HG02884 (cell line): ENCODE data around the gene OR2V1.
"Not testable (repeated sequence)": the region's sequence is repeated elsewhere in the genome, so short reads cannot be mapped to it uniquely, and the experiment has no call there.

Source experiments
- ATAC-seq: cut with Tn5 transposase; IDR thresholded peaks from one replicate; pipeline ENCODE4 v1.9.1; 2021; ENCODE audit warnings: mild to moderate bottlenecking, moderate library complexity; ENCODE audit not compliant: unreplicated experiment

The OR2V1 gene

DNA sequence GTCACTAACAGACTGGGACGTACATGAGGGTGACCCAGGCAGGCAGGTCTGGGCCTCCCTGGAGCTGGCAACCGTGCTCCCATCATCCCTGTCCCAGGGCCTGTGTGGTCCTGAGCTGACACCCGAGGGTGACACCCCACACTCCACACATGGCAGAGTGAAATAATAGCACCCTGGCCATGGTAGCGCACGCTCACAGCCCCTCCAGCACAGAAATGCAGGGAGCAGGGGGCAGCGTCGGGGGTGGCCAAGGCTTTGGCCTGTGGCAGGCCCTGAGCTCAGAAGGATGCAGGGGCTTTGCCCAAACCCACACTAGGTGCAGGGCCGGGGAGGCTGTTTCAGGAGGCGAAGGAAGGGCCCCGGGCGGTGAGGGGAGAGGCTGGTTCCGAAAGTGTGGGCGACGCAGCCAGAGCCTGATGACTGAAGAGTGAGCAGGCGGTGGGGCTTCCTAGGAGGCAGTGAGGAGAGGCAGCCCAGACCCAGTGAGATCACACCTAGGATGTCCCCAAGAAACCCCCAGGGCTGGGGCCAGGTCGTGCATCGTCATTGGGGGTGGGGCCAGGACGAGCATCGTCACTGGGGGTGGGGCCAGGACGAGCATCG lies 29.3 kb upstream of the OR2V1 start:
- peak; percentile 50 for ATAC-seq

DNA sequence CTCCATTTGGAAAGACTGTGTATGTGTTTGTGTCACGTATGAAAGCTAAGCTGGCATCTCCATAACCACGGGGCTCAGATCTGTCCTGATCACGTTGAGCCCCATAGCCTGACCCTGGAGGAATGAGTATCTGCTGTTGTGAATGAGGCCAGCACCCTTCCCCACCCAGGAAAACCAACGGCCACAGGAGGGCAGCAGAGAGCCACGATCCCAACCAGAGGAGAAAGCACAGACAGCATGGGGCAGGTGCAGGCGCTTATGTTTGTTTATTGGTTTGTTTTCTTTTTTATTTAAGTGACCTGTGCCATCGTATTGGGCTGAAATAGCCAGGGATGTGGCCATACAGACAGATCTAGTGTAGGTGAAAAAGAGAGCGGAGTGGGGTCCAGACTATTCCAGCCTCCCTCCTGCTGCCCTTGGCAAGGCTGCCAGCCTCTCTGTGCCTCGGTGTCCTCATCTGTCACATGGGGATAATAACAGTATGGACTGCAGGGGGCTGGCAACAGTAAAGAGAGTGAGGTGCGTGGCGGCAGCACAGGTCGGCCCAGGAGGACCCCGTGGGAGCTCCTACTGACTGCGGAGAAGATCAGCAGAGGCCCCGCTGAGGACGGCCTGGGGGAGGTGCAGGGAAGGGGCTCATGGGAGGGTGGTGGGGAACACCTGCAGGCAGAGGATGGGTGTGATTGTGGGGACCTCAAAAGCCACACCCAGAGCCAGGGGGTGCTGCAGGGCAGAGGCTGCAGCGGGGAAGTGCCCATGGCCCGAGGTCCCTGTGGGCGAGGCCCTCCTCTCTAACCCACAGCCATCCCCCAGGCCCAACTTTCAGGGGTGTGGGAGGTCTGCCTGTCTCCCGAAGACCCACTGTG lies 28.6 kb upstream of the OR2V1 start:
- ATAC-seq, result peak; percentile 84

DNA sequence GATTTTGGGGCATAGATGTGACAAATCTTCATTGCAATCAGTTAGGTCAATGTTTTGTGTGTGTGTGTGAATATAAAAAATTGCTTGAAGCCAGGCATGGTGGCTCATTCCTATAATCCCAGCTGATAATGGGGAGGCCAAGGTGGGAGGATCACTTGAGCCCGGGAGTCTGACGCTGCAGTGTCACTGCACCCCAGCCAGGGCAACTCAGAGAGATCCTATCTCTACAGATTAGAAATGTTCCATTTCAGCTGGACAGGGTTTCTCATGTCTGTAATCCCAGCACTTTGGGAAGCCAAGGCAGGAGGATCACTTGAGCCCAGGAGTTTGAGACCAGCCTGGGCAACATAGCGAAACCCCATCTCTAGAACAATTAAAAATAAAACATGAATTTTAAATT lies 27.9 kb upstream of the OR2V1 start:
- ATAC-seq, result no peak

DNA sequence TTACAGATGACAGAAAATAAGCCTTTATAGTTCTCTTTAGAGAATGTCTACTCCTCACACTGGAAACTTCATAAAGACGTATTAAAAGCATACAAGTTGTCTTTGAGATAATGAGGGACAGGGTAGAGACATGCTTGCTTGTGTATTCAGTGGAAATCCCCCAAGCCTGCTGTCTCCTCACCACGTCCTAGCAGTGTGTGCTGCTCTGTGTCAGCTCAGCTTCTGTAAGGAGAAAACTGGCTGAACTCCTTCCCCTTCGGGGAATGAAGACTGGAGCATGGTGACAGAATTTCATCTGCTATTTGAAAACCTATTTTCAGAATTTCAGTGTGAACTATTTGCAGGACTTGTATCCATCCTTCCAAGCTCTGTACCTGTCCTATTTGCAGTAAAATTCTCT lies 25.8 kb upstream of the OR2V1 start:
- ATAC-seq, result no peak

DNA sequence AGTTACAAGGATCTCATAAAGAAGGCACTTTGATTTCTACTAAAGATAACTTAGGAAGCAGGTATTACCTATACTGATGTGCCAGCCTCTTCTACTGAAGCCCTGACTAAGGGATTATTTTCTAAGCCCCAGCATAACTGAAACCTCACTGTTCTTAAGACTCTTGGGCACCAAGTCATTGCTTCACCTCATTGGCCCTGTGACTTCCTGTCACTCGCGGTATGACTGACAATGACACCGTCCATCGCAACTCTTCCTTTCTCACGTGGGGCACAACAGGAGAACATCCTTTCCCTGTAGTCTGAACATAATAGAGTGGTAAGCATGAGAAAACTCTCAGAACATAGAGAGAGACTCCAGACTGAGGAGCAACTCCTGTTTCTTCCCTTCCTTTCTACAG lies 22.8 kb upstream of the OR2V1 start:
- ATAC-seq, result no peak

DNA sequence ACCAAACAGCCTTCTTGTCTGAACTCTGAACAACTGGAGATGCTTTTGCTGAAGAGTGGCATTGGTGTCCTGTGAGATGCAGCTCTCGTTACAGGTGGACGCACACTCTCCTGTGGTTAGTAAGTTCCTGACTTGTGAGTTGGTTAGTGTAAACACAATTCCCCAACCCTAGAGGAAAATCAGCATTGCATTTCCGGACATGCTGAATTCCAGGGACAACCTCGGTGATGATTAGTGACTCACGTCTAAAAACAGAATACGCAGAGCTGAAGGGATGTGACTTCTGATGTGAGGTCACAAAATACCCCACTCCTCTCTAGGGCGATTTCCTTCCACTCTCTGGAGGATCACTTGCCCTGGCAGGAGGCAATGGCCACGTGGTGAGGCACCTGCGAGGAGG lies 21.4 kb upstream of the OR2V1 start:
- ATAC-seq, result no peak

DNA sequence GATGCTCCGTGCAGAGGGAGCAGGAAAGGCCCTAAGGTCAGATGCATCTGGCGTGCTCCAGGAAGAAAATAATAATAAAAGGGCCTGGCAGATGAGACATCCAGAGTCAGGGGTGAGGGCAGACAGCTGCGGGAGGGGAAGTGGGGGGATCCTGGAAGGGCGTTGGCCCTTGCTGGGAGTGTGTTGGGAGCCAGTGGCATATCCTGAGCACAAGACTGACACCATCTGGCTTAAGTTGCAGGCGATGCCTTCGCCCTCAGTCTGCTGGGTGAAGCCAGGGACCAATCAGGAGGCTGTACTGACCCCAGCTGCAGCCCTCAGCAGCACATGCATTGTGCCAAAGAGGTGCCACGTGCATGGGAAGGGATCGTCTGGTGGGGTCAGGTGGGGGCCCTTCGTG lies 20.2 kb upstream of the OR2V1 start:
- ATAC-seq, result no peak

DNA sequence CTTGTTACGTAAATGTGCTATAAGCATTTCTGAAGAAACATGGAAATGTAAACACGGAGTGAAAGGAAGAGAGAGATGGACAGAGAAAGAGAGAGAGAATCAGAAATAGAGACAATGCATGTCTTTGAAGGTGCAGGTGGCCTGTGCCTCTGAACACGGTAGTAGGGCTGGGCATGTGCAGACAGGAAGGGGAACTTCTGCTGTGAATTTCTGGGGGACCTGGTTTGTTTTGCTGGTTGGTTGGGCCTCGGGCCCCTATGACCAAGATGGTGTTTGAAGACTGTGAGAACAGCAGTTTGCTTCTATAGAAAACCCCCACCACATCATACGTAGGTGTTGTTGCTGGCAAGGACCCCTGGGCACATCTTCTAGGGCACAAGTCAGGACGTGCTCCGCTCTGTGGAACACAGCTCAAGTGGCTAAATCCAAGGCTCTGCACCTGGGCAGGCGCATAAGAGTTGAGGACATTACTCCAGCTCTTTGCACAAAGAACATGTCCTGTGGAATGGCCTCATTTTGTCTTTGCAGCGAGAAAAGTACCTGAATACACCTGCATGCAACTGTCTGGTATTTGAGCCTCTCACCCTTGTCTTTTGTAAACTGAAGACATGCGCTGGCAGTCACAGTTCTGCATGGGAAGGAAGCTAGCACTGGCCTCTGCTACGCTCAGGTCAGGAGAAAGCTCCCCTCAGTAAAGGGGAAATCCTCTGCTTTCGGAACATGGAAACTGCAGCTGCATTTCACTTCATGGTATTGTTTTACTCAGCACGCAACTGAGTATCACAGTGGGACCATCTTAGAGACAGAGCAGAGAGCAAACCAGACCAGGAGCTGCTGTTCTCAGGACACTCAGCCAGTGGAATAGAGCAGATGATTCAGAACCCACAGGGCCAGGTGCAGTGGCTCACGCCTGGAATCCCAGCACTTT lies 19.1 kb upstream of the OR2V1 start:
- ATAC-seq, result no peak

DNA sequence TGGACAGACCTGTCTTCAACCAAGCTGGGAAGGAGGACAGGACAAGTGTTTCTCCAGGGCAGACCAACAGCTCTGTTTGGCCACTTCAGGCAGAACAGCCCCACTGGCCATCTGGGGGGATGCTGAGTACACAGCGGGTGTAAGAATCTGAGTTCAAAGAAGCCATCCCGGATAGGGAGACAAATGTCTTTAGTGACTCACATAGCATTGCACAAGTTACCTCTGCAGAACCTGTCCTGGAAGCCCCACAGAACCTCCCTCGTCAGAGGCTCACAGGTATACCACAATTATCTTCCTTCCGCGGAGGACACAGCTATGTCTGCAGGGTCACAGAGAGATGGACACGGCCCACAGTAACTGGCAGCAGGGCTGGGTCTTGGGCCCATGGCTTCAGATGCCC lies 18.4 kb upstream of the OR2V1 start:
- no peak for ATAC-seq

DNA sequence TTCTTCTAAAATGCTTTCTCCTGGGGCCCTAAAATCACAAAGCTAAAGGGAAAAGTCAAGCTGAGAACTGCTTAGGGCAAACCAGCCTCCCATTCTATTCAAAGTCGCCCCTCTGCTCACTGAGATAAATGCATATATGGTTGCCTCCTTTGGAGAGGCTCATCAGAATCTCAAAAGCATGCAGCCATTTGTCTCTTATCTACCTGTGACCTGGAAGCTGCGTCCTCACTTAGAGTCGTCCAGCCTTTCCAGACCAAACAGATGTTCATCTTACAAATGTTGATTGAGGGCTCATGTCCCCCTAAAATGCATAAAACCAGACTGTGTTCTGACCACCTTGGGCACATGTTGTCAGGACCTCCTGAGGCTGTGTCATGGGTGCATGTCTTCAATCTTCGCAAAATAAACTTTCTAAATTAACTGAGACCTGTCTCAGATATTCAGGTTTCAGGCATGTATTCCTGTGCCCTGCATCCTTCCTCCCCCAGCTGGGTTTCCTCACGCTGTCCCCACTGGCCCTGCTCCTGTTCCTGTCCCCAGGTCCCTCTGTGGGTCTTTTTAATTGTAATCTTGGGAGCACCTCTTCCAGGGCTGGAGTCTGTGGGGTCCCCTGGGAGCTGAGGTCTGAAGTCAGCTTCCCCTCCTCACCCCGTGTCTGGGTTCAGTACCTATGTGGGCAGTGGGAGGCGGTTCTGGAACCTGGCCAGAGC lies 16.1 kb upstream of the OR2V1 start, which contains the start of gene OR2V2:
Gene OR2V2 (plus strand): TSS at position 660 of the 710 bp plus-strand sequence. CDS start 7,357 bp downstream, outside the sequence.
- not testable (repeated sequence) for ATAC-seq

DNA sequence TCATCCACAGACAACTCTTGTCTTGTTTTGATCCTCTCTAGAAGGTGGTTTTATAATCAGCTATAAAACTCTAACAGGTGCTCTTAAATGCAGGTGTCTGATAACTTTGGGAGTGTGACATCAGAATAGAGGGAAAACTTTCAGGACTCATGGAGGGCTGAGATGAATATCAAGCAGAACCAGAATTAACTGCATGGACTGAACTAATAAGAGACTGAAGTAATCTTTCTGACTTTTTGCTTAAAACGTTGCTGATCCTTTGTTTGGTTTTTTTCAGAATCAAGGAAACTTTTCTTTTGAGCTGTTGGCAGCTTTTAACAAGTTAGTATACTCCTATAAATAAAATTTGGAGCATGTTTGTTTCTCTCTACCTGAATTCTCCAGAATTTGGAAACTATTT lies 14.2 kb upstream of the OR2V1 start:
- no peak for ATAC-seq

DNA sequence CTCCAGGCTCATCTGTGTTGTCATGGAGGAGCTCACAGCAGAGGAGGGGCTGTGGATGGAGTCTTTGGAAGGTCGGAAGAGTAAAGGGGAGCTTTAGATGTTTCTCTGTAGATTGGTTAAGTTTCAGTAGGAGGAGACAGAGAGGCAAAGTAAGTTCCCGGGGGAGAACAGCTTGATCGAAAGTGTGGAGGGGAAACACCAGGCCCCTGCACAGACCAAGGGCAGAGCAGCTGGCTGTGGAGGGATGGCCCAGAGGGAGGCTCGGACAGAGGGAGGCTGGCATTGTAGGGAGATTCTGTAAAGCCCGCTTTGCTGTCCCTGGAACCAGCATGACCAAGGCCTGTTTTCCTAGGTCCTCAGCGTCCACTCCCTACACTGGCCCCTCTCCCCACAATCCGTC lies 11.1 kb upstream of the OR2V1 start:
- ATAC-seq, result no peak

DNA sequence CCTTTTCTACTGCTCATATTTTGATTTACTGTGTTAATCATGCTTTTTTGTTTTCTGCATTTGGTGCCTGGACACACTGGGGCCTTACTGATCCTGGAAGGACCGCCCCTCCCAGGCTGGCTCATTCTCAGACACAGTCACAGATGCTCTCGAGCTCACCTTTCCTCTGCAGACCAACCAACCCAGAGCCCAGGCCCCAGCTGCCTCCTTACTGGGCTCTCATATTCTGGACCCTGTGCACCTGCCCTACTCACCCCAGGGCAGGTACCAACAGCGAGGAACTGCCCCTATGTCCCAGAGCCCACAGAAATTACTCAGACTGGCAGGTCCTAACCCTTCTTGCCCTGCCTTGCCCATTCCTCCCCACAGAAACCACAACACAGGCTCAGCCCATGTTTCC lies 9.8 kb upstream of the OR2V1 start:
- no peak for ATAC-seq

DNA sequence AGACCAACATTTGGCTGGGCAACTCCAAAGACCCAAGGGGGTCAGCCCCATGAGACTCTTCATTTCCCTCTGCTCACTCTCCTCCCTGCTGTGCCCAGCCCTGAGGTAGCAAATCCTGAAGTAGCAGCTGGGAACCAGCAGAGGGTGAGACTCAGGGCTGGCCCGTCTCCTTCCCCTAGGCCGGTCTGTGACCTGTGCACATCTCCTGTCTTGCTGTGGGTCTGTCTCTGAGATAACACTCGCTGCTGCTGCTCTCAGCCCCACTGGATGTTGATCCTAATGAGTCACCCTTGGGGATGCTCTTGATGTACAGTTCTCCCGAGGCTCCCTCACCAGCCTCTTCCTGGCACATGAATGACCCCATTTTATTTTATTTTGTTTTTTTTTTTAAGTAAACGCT lies 7.3 kb upstream of the OR2V1 start:
- no peak for ATAC-seq

DNA sequence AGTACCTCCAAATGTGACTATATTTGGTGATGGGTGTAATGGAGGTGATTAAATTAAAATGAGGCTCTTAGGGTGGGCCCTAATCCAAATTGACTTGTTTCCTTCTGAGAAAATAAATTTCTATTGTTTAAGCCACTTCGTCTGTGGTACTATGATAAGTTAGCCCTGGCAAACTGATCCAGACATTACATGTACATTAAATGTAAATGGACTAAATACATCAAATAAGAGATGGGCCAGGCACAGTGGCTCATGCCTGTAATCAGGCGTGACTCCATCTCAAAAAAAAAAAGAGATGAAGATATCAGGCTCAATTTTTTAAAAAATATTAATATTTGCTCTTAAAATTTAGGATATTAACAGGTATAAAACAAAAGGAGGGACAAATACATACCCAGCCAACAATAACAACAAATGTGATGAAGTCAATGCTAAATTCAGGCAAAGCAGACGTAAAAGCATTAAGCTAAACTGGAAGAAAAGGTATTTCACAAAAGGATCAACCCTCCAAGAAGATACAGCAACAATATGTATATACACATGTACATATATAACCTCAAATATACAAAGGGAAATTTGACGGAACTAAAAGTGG lies 5.5 kb upstream of the OR2V1 start:
- ATAC-seq, result no peak

DNA sequence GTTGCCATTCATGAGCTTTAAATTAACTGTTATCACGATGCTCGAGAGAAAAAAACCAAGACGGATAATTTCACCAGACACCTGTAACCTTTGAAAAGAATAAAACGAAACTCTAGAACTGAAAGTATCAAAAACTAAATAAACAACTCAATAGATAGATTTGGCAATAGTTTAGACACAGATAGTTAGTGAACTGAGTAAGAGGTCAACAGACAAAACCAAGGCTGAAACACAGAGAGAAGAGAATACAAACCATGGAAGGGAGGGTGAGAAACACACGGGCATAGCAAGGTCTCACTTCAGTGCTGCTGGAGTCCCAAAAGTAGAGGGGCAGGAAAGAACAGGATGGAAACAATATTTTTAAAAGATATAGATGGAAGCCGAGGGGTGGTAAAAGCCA lies 3.3 kb upstream of the OR2V1 start:
- ATAC-seq, result no peak

DNA sequence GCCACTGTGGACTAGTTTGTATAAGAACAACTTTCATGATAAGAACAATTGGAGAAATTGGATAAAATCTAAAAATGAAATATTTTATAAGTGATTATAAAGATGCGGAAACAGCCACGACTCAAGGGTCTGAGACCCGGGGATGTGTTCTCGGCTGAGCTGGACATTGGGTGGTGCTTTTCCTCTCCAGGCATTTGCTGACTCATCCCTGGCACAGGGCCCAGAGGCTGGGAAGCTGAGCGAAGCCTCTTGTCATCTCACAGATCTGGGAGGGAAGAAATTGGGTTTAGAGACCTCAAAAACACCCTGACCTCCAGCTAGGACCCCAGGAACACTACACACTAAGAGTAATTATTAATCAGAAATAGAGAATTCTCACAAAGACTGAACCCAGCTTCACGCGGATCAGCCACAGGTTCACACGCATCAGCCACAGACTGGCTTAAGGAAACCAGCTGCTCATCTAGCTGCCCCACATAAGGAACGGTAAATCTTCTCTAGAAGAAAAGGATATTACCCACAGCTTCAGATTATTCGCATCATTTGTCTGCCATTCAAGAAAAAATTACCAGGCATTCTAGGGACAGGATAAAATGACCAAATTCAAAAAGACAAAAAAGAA lies 2.8 kb upstream of the OR2V1 start:
- ATAC-seq, result no peak

DNA sequence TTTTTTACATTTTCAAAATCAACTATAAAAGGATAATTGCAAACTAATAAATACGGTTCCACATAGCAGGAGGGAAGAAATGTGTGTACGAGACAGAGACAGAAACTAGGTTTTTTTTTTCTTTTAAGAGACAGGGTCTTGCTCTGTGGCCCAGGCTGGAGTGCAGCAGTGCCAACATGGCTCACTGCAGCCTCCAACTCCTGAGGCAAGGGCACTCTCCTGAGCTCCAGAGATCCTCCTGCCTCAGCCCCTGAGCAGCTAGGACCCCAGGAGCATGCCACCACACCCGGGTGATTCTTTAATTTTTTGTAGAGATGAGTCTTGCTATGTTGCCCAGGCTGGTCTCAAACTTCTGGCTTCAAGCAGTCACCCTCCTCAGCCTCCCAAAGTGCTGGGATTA lies 2.1 kb upstream of the OR2V1 start:
- ATAC-seq, result no peak

DNA sequence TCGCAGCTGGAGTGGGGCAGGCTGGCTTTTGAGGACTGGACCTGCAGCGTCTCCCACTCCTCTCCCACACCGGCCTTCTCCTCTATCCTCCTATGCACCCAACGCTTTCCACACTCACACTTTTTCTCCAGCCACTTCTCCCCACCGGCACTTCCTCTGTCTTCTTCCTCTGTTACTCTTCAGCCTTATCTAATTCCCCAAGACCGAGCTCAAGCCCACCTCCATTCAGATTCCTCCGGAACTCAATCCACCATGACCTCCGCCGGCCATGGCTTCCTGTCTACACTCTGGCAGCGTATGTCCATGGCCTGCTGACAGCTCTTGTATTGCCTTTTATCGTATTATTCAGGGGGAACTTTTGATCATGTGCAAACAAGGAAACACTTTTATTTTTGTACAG lies 545 bp upstream of the OR2V1 start:
- no peak for ATAC-seq

DNA sequence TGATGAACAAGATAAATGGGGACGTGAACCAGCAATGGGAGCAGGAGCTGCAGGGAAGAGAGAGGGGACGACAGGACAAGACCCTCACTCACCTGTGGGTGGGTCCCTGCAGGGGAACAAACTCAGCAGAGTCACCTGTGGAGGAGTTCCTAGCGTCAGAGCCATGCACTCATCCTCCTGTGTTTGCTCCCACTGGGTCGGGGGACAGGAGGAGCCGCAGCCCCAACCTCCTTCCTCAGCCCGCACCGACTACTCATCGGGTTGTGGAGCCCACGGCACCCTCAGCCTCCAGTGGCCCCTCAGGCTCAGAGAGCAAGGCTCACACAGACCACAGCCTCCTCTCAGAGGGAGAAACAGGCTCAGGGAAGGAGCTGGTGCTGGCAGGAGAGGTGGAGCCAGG lies 888 bp downstream of the OR2V1 start:
- ATAC-seq, result not testable (repeated sequence)
